ENCODE results near the gene CPSF2.

CPSF2 gene

GRCh38 chr14:92121670-92122350 lies at the start of gene CPSF2, which contains the start of gene NDUFB1:
TSS of gene CPSF2 (plus strand) at chr14:92121969. CDS start at chr14:92130985, 9,016 bp downstream.
TSS of gene NDUFB1 (minus strand) at chr14:92121706. CDS start at chr14:92117637, 4,069 bp downstream.
- H3K4me3 ChIP-seq (ENCODE audit: low read length), result peak within 1 kb of the TSS; percentile 98
- peak; percentile 82 for DNase-seq (ENCODE audit: low read depth)
- TF ChIP-seq CTCF (IDR thresholded peaks at IDR 0.05; ENCODE audit: insufficient read depth, low read depth, low read length, missing control alignments), result no peak

DNA sequence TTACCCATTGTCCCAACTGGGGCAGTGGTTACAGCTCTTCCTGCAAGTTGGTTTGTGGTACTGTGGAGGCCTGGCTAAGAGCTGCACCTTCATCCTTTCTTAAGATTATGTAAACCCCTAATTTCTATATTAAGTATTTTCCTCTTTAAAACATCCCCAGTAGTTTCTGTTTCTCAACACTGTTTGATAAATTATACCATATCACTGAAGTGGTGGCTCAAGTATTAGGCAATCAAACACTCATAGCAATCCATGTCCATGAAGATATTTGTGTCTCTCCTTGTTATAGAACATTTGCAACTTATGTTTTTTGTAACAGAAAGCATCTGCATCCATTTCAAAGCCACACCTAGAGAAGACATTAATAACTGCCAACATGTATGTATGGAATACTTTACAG lies 47.2 kb upstream of the CPSF2 start:
- DNase-seq (ENCODE audit: low read depth), result no peak
- no peak for TF ChIP-seq CTCF (IDR thresholded peaks at IDR 0.05; ENCODE audit: insufficient read depth, low read depth, low read length, missing control alignments)
- H3K4me3 ChIP-seq (ENCODE audit: low read length), result no peak overlapping the region

- H3K4me3 ChIP-seq (ENCODE audit: low read length), result no peak overlapping the region
- TF ChIP-seq CTCF (IDR thresholded peaks at IDR 0.05; ENCODE audit: insufficient read depth, low read depth, low read length, missing control alignments), result no peak
- no peak for DNase-seq (ENCODE audit: low read depth)
Observed at GRCh38 chr14:92088494-92088893, 33.3 kb upstream of the CPSF2 start.

GRCh38 chr14:92093320-92093719 lies 28.4 kb upstream of the CPSF2 start:
- TF ChIP-seq CTCF (IDR thresholded peaks at IDR 0.05; ENCODE audit: insufficient read depth, low read depth, low read length, missing control alignments), result no peak
- DNase-seq (ENCODE audit: low read depth), result no peak

GRCh38 chr14:92099802-92100201 lies 22.0 kb upstream of the CPSF2 start:
- H3K4me3 ChIP-seq (ENCODE audit: low read length), result no peak overlapping the region
- TF ChIP-seq CTCF (IDR thresholded peaks at IDR 0.05; ENCODE audit: insufficient read depth, low read depth, low read length, missing control alignments), result no peak
- no peak for DNase-seq (ENCODE audit: low read depth)

More at GRCh38 chr14:92093320-92093719, 28.4 kb upstream of the CPSF2 start:
- no peak overlapping the region for H3K4me3 ChIP-seq (ENCODE audit: low read length)

DNA sequence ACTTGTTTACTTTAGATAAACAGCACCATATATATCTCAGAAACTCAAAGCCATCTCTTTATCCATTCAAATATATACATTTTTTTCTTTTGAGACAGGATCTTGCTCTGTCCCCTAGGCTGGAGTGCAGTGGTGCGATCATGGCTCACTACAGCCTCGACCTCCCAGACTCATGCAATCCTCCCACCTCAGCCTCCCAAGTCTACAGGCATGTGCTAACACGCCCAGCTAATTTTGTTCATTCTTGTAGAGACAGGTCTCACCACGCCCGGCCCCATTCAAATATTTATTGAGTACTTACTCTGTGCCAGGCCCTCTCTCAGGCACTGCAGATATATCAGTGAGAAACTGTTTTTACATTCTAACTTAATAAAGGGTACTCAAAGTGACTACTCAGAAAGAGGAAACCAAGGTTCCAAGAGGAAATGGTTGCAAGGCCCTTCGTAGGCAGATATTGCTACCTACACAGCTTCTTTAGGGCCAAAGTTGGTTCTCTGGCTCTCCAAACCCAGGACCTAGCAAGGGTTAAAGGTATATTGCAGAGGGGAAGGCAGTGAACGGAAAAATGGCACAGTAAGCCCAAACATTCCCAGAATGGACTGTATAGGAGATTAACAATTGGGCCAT lies 18.3 kb upstream of the CPSF2 start:
- no peak for TF ChIP-seq CTCF (IDR thresholded peaks at IDR 0.05; ENCODE audit: insufficient read depth, low read depth, low read length, missing control alignments)
- peak; percentile 48 for DNase-seq (ENCODE audit: low read depth)
- H3K4me3 ChIP-seq (ENCODE audit: low read length), result no peak overlapping the region
